GM23338 (cell line): ENCODE measurements around the gene IFT52.

Experiments
- CREB1 ChIP-seq: fragments of 250-450 bp; sonication (Bioruptor Pico); IDR thresholded peaks from 2 replicates; pipeline ENCODE4 v1.5.0; 2020; ENCODE audit warnings: low read depth, mild to moderate bottlenecking, moderate library complexity
- CTCF ChIP-seq, 2 experiments: fragments of 200-600 bp in 1 of 2; sonication (generic) in 1 of 2; conservative IDR thresholded peaks; 2 replicates each; pipeline versions ENCODE4 v1.5.1 to v1.6.1; 2016 to 2017; ENCODE audit warnings: antibody characterized with exemption in 2 of 2, low read depth in 2 of 2, mild to moderate bottlenecking in 2 of 2, moderate library complexity in 1 of 2
- ETS1 ChIP-seq: IDR thresholded peaks from 2 replicates; pipeline ENCODE4 v1.6.1; 2016; ENCODE audit warnings: antibody characterized with exemption
- EZH2 ChIP-seq: fragments of 200-600 bp; sonication (generic); IDR thresholded peaks from one replicate; pipeline ENCODE4 v1.8.0; 2017; ENCODE audit warnings: antibody characterized with exemption, mild to moderate bottlenecking, low read depth; ENCODE audit not compliant: unreplicated experiment
- EZH2phosphoT487 ChIP-seq: fragments of 200-600 bp; sonication (generic); IDR thresholded peaks from one replicate; pipeline ENCODE4 v1.8.1; 2018; ENCODE audit warnings: antibody characterized with exemption; ENCODE audit not compliant: unreplicated experiment
- JUNB ChIP-seq: IDR thresholded peaks from one replicate; pipeline ENCODE4 v1.6.1; 2016; ENCODE audit warnings: antibody characterized with exemption; ENCODE audit not compliant: unreplicated experiment
- NANOG ChIP-seq: IDR thresholded peaks from 2 replicates; pipeline ENCODE4 v1.6.1; 2016; ENCODE audit warnings: antibody characterized with exemption, borderline replicate concordance
- POLR2AphosphoS5 ChIP-seq: IDR thresholded peaks from 2 replicates; pipeline ENCODE4 v1.6.1; 2016; ENCODE audit warnings: antibody characterized with exemption, low read depth
- REST ChIP-seq: IDR thresholded peaks from one replicate; pipeline ENCODE4 v1.6.1; 2018; ENCODE audit warnings: antibody characterized with exemption; ENCODE audit not compliant: unreplicated experiment
- STAT1 ChIP-seq: IDR thresholded peaks from one replicate; pipeline ENCODE4 v1.6.1; 2016; ENCODE audit warnings: antibody characterized with exemption; ENCODE audit not compliant: unreplicated experiment
- ZNF114 ChIP-seq: fragments of 250-450 bp; sonication (Bioruptor Pico); IDR thresholded peaks from 2 replicates; pipeline ENCODE4 v1.5.0; 2020; ENCODE audit warnings: mild to moderate bottlenecking, moderate library complexity
- ZNF331 ChIP-seq: fragments of 250-450 bp; sonication (Bioruptor Pico); IDR thresholded peaks from 2 replicates; pipeline ENCODE4 v1.5.0; 2020; ENCODE audit warnings: low read depth, mild to moderate bottlenecking, moderate library complexity

GRCh38 chr20:43583133-43583864 lies 7.4 kb upstream of the IFT52 start:
- no peak for TF ChIP-seq EZH2
- no peak for TF ChIP-seq CTCF (conservative IDR thresholded peaks at IDR 0.05; ENCODE audit: low read depth in 2 of 2)
- TF ChIP-seq REST = no peak
- no peak for TF ChIP-seq EZH2phosphoT487
- no peak for TF ChIP-seq POLR2AphosphoS5
- TF ChIP-seq CREB1 (CRISPR knock-in tag) = no peak
- no peak for TF ChIP-seq STAT1
- TF ChIP-seq ETS1 = no peak
- TF ChIP-seq JUNB = no peak
- TF ChIP-seq ZNF114 (CRISPR knock-in tag) = no peak
- TF ChIP-seq NANOG = no peak
- no peak for TF ChIP-seq ZNF331 (CRISPR knock-in tag)
